GM23338 (cell line): ENCODE results near the gene CFAP299. TPM values are rescaled to one million over a fixed set of nuclear protein-coding genes. Genes with fewer than 3 reads are reported as not detected.
"Not testable (repeated sequence)": the region's sequence is repeated elsewhere in the genome, so short reads cannot be mapped to it uniquely, and the experiment has no call there.

Experiments used
- ATAC-seq: fragments of 200-7000 bp; cut with Tn5 transposase; 3 replicates; pipeline ENCODE4 v1.9.1; 2020
- DNase-seq: peaks from one replicate; pipeline ENCODE4 v3.0.0-alpha.2; 2015; ENCODE audit warnings: low spot score
- H2AFZ ChIP-seq: fragments of 200-600 bp; sonication (generic); 2 replicates; pipeline ENCODE4 v1.8.0; 2016; ENCODE audit warnings: antibody characterized with exemption, mild to moderate bottlenecking, moderate library complexity
- H3F3A ChIP-seq: fragments of 200-600 bp; sonication (generic); replicated peaks from 2 replicates; pipeline ENCODE4 v1.8.0; 2017; ENCODE audit warnings: antibody characterized with exemption, mixed run types, low read depth
- H3K27ac ChIP-seq: fragments of 200-600 bp; sonication (generic); 2 replicates; pipeline ENCODE4 v1.6.1; 2016; ENCODE audit warnings: low read depth
- H3K27me3 ChIP-seq: fragments of 200-600 bp; sonication (generic); 2 replicates; pipeline ENCODE4 v1.8.0; 2016; ENCODE audit warnings: mild to moderate bottlenecking, mixed run types, moderate library complexity; ENCODE audit not compliant: insufficient read depth
- H3K36me3 ChIP-seq: fragments of 200-600 bp; sonication (generic); 2 replicates; pipeline ENCODE4 v1.8.0; 2016; ENCODE audit warnings: mild to moderate bottlenecking; ENCODE audit not compliant: insufficient read depth
- H3K4me1 ChIP-seq: fragments of 200-600 bp; sonication (generic); 2 replicates; pipeline ENCODE4 v1.8.0; 2016; ENCODE audit warnings: mild to moderate bottlenecking, moderate library complexity; ENCODE audit not compliant: insufficient read depth
- H3K4me2 ChIP-seq: fragments of 200-600 bp; sonication (generic); 2 replicates; pipeline ENCODE4 v1.7.1; 2017; ENCODE audit warnings: mixed run types
- H3K4me3 ChIP-seq: fragments of 200-600 bp; sonication (generic); 2 replicates; pipeline ENCODE4 v1.6.1; 2016; ENCODE audit warnings: mixed run types
- H3K79me2 ChIP-seq: fragments of 200-600 bp; sonication (generic); replicated peaks from 2 replicates; pipeline ENCODE4 v1.8.0; 2017; ENCODE audit warnings: mild to moderate bottlenecking; ENCODE audit not compliant: insufficient read depth
- H3K9me2 ChIP-seq: fragments of 200-600 bp; sonication (generic); 2 replicates; pipeline ENCODE4 v1.8.0; 2017; ENCODE audit not compliant: insufficient read depth
- H4K20me1 ChIP-seq: fragments of 200-600 bp; sonication (generic); replicated peaks from 2 replicates; pipeline ENCODE4 v1.8.0; 2017; ENCODE audit warnings: mild to moderate bottlenecking; ENCODE audit not compliant: insufficient read depth
- H3K27ac Mint-ChIP-seq: 2 replicates; pipeline ENCODE4 v1.8.0; 2020; ENCODE audit warnings: inconsistent platforms, mild to moderate bottlenecking, moderate library complexity, mixed read lengths
- H3K27me3 Mint-ChIP-seq: 3 replicates; pipeline ENCODE4 v1.8.0; 2022; ENCODE audit warnings: low read depth, mild to moderate bottlenecking, moderate library complexity, mixed read lengths, inconsistent platforms; ENCODE audit not compliant: insufficient read depth, poor library complexity
- H3K36me3 Mint-ChIP-seq: 3 replicates; pipeline ENCODE4 v1.8.0; 2021; ENCODE audit warnings: low read depth, mild to moderate bottlenecking, inconsistent platforms, moderate library complexity, mixed read lengths
- H3K4me1 Mint-ChIP-seq: 3 replicates; pipeline ENCODE4 v1.8.0; 2020; ENCODE audit warnings: mild to moderate bottlenecking, inconsistent platforms, mixed read lengths
- H3K4me3 Mint-ChIP-seq: 3 replicates; pipeline ENCODE4 v1.8.0; 2021; ENCODE audit warnings: moderate library complexity, mild to moderate bottlenecking, inconsistent platforms, mixed read lengths
- H3K9me3 Mint-ChIP-seq: 3 replicates; pipeline ENCODE4 v1.8.0; 2020; ENCODE audit warnings: moderate library complexity, mild to moderate bottlenecking, inconsistent platforms, mixed read lengths
- CREB1 ChIP-seq: fragments of 250-450 bp; sonication (Bioruptor Pico); IDR thresholded peaks from 2 replicates; pipeline ENCODE4 v1.5.0; 2020; ENCODE audit warnings: low read depth, mild to moderate bottlenecking, moderate library complexity
- CTCF ChIP-seq, 2 experiments: fragments of 200-600 bp in 1 of 2; sonication (generic) in 1 of 2; conservative IDR thresholded peaks; 2 replicates each; pipeline versions ENCODE4 v1.5.1 to v1.6.1; 2016 to 2017; ENCODE audit warnings: antibody characterized with exemption in 2 of 2, low read depth in 2 of 2, mild to moderate bottlenecking in 2 of 2, moderate library complexity in 1 of 2
- ETS1 ChIP-seq: IDR thresholded peaks from 2 replicates; pipeline ENCODE4 v1.6.1; 2016; ENCODE audit warnings: antibody characterized with exemption
- JUNB ChIP-seq: IDR thresholded peaks from one replicate; pipeline ENCODE4 v1.6.1; 2016; ENCODE audit warnings: antibody characterized with exemption; ENCODE audit not compliant: unreplicated experiment
- NANOG ChIP-seq: IDR thresholded peaks from 2 replicates; pipeline ENCODE4 v1.6.1; 2016; ENCODE audit warnings: antibody characterized with exemption, borderline replicate concordance
- REST ChIP-seq: IDR thresholded peaks from one replicate; pipeline ENCODE4 v1.6.1; 2018; ENCODE audit warnings: antibody characterized with exemption; ENCODE audit not compliant: unreplicated experiment
- ZNF114 ChIP-seq: fragments of 250-450 bp; sonication (Bioruptor Pico); IDR thresholded peaks from 2 replicates; pipeline ENCODE4 v1.5.0; 2020; ENCODE audit warnings: mild to moderate bottlenecking, moderate library complexity
- ZNF462 ChIP-seq: fragments of 250-450 bp; sonication (Bioruptor Pico); IDR thresholded peaks from 2 replicates; pipeline ENCODE4 v1.5.0; 2020; ENCODE audit warnings: mild to moderate bottlenecking, moderate library complexity
- polyA plus RNA-seq: library from polyadenylated mRNA; unstranded; fragments of >200 nt; fragmentation: Nextera tagmentation; extraction: Ambion mirVana; gene quantifications from 2 replicates; pipeline ENCODE4 v1.2.1, GENCODE V29; 2016
- total RNA-seq: library from RNA; depleted of rRNA; stranded (reverse); fragments of >200 nt; shearing (Covaris generic); gene quantifications from 2 replicates; pipeline ENCODE4 v1.2.3, GENCODE V29; 2014

CFAP299 gene
- total and polyA plus RNA-seq, 2 experiments from 2014 or later = not detected

- no peak for TF ChIP-seq CREB1 (CRISPR knock-in tag)
Observed at GRCh38 chr4:80655662-80656061, 320.1 kb downstream of the CFAP299 start (continued).

GRCh38 chr4:80670118-80670517 lies 334.6 kb downstream of the CFAP299 start:
- not testable (repeated sequence) for ATAC-seq, H3K27ac ChIP-seq, H3K4me3 ChIP-seq, H3F3A ChIP-seq, H3K36me3 Mint-ChIP-seq, H3K4me1 ChIP-seq, H4K20me1 ChIP-seq, H3K27me3 Mint-ChIP-seq, H2AFZ ChIP-seq, H3K27ac Mint-ChIP-seq, H3K4me1 Mint-ChIP-seq, H3K79me2 ChIP-seq, H3K27me3 ChIP-seq, H3K9me2 ChIP-seq, H3K9me3 Mint-ChIP-seq, H3K4me3 Mint-ChIP-seq, H3K4me2 ChIP-seq, H3K36me3 ChIP-seq, DNase-seq

- Histone ChIP-seq H3K27me3 (no peaks in the 10 kb centered on the region), H4K20me1 (no peaks in the 10 kb centered on the region), H3K4me2 (no peak overlapping the region), H3K79me2 (no peaks in the 10 kb centered on the region), H3K27ac (no peak overlapping the region), H3K9me2 (no peaks in the 10 kb centered on the region), H3K4me1 (no peaks in the 10 kb centered on the region), H3K36me3 (no peaks in the 10 kb centered on the region), H3K4me3 (no peak overlapping the region), H3F3A (no peaks in the 10 kb centered on the region), H2AFZ (no peak overlapping the region)
- DNase-seq (no peak), ATAC-seq (no peak)
- H3K27ac Mint-ChIP-seq = no peak overlapping the region
- H3K9me3 Mint-ChIP-seq = peaks cover 6% of the 10 kb centered on the region; the same call in 1 of the 3 replicates
- H3K36me3 Mint-ChIP-seq = no peaks in the 10 kb centered on the region; the same call in 2 of the 3 replicates
- H3K4me3 Mint-ChIP-seq = no peak overlapping the region
- peaks cover 5% of the 10 kb centered on the region for H3K4me1 Mint-ChIP-seq
- peaks cover 5% of the 10 kb centered on the region for H3K27me3 Mint-ChIP-seq
- TF ChIP-seq ETS1 (no peak), REST (no peak), JUNB (no peak), ZNF114 (CRISPR knock-in tag) (no peak), CTCF (conservative IDR thresholded peaks at IDR 0.05; ENCODE audit: low read depth in 2 of 2) (no peak), ZNF462 (no peak), NANOG (no peak)
Observed at GRCh38 chr4:80678413-80678812, 342.9 kb downstream of the CFAP299 start.
